DOHH2 (cell line): ENCODE data around the gene RPS23.

Experiments
- EZH2phosphoT487 ChIP-seq: fragments of 200-600 bp; sonication (generic); IDR thresholded peaks from 2 replicates; pipeline ENCODE4 v1.6.1; 2017; ENCODE audit warnings: borderline replicate concordance, mild to moderate bottlenecking, antibody characterized with exemption, low read length, moderate library complexity, mixed read lengths
- TF ChIP-seq, protein P1 (sequence below): fragments of 200-600 bp; sonication (generic); IDR thresholded peaks from one replicate; pipeline ENCODE4 v1.5.1; 2014; ENCODE audit warnings: antibody characterized with exemption, mild to moderate bottlenecking, low read depth, low read length; ENCODE audit not compliant: poor library complexity, severe bottlenecking

DNA sequence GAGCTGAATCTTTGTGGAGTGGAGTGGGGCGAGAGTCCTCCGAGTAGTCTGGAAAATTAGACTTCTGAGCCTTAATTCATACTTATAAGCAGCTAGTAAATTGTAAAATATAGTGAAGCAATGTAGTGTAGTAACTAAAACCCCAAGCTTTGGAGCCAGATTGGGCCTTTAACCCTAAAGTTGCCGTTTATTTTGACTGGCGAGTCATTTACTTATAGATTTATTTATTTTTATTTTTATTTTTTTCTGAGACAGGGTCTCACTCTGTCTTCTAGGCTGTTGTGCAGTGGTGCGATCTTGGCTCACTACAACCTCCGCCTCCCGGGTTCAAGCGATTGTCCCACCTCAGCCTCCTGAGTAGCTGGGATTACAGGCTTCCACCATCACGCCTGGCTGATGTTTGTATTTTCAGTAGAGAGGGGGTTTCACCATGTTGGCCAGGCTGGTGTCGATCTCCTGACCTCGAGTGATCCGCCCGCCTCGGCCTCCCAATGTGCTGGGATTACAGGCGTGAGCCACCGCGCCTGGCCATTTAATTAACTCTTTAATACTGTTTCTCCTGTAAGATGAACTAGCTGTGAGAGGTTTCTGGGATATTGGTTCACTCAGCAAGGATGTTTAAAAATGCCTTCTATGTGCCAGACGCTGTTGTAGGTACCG, 687 bp upstream of the RPS23 start:
- TF ChIP-seq, protein P1, sequence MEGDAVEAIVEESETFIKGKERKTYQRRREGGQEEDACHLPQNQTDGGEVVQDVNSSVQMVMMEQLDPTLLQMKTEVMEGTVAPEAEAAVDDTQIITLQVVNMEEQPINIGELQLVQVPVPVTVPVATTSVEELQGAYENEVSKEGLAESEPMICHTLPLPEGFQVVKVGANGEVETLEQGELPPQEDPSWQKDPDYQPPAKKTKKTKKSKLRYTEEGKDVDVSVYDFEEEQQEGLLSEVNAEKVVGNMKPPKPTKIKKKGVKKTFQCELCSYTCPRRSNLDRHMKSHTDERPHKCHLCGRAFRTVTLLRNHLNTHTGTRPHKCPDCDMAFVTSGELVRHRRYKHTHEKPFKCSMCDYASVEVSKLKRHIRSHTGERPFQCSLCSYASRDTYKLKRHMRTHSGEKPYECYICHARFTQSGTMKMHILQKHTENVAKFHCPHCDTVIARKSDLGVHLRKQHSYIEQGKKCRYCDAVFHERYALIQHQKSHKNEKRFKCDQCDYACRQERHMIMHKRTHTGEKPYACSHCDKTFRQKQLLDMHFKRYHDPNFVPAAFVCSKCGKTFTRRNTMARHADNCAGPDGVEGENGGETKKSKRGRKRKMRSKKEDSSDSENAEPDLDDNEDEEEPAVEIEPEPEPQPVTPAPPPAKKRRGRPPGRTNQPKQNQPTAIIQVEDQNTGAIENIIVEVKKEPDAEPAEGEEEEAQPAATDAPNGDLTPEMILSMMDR, result no peak
- no peak for TF ChIP-seq EZH2phosphoT487
